Progenitor cell of endocrine pancreas (in vitro differentiated cells): ENCODE results near the gene URB1. TPM values are rescaled to one million over a fixed set of nuclear protein-coding genes. Genes with fewer than 3 reads are reported as not detected.
"Not testable (repeated sequence)": the region's sequence is repeated elsewhere in the genome, so short reads cannot be mapped to it uniquely, and the experiment has no call there.

Source experiments
- DNase-seq: peaks from one replicate; pipeline ENCODE4 v3.0.0; 2021; ENCODE audit warnings: low spot score; ENCODE audit not compliant: unreplicated experiment
- H3K27ac Mint-ChIP-seq: 2 replicates; pipeline ENCODE4 v1.8.0; 2021; ENCODE audit warnings: mild to moderate bottlenecking, moderate library complexity, mixed read lengths
- H3K27me3 Mint-ChIP-seq: 2 replicates; pipeline ENCODE4 v1.8.0; 2021; ENCODE audit warnings: mixed read lengths
- H3K36me3 Mint-ChIP-seq: 2 replicates; pipeline ENCODE4 v1.8.0; 2022; ENCODE audit warnings: mixed read lengths; ENCODE audit not compliant: insufficient read depth
- H3K4me1 Mint-ChIP-seq: 2 replicates; pipeline ENCODE4 v1.8.0; 2021; ENCODE audit warnings: low read depth, mixed read lengths
- H3K4me3 Mint-ChIP-seq: 2 replicates; pipeline ENCODE4 v1.8.0; 2021; ENCODE audit warnings: low read depth, mild to moderate bottlenecking, moderate library complexity, mixed read lengths
- H3K9me3 Mint-ChIP-seq: 2 replicates; pipeline ENCODE4 v1.8.0; 2021; ENCODE audit warnings: low read depth, mixed read lengths
- CTCF ChIP-seq: fragments of 200-600 bp; sonication (generic); IDR thresholded peaks from one replicate; pipeline ENCODE4 v1.5.0; 2021; ENCODE audit warnings: antibody characterized with exemption, mild to moderate bottlenecking; ENCODE audit not compliant: unreplicated experiment
- total RNA-seq: library from RNA; stranded (reverse); gene quantifications from 2 replicates; pipeline ENCODE4 v1.2.1, GENCODE V29; 2021

Gene URB1
- total RNA-seq, 1 donor from 2014 or later: 17.1 TPM

- Mint-ChIP-seq H3K9me3 (no peaks in the 10 kb centered on the region), H3K4me3 (peak overlapping the region; percentile 84), H3K36me3 (peaks cover 4% of the 10 kb centered on the region), H3K27me3 (peaks cover 17% of the 10 kb centered on the region), H3K27ac (no peak overlapping the region), H3K4me1 (peaks cover 6% of the 10 kb centered on the region)
- DNase-seq: no peak
- no peak for TF ChIP-seq CTCF
Measured at GRCh38 chr21:32392299-32392879, 423 bp downstream of the URB1 start.

GRCh38 chr21:32391755-32392154, 1.1 kb downstream of the URB1 start:
- no peaks in the 10 kb centered on the region for H3K9me3 Mint-ChIP-seq
- peaks cover 4% of the 10 kb centered on the region for H3K36me3 Mint-ChIP-seq
- peak overlapping the region; percentile 84 for H3K4me3 Mint-ChIP-seq
- peaks cover 17% of the 10 kb centered on the region for H3K27me3 Mint-ChIP-seq
- no peak for TF ChIP-seq CTCF
- DNase-seq: no peak
- H3K27ac Mint-ChIP-seq: no peak overlapping the region
- H3K4me1 Mint-ChIP-seq: peaks cover 6% of the 10 kb centered on the region

- not testable (repeated sequence) for H3K4me1 Mint-ChIP-seq, H3K9me3 Mint-ChIP-seq, H3K27ac Mint-ChIP-seq, H3K36me3 Mint-ChIP-seq, DNase-seq
- peaks cover 14% of the 10 kb centered on the region for H3K27me3 Mint-ChIP-seq
- H3K4me3 Mint-ChIP-seq: peak overlapping the region; percentile 84
Measured at GRCh38 chr21:32390537-32391224, 2.1 kb downstream of the URB1 start.

- peaks cover 10% of the 10 kb centered on the region for H3K36me3 Mint-ChIP-seq
- peaks cover 6% of the 10 kb centered on the region for H3K4me1 Mint-ChIP-seq
Measured at GRCh38 chr21:32389337-32390015, 3.3 kb downstream of the URB1 start.

GRCh38 chr21:32388306-32388705, 4.5 kb downstream of the URB1 start:
- no peak for TF ChIP-seq CTCF
- Mint-ChIP-seq H3K36me3 (peaks cover 11% of the 10 kb centered on the region), H3K4me1 (peaks cover 6% of the 10 kb centered on the region), H3K4me3 (no peak overlapping the region), H3K27ac (no peak overlapping the region), H3K9me3 (no peaks in the 10 kb centered on the region), H3K27me3 (no peaks in the 10 kb centered on the region)
- no peak for DNase-seq

More at GRCh38 chr21:32389337-32390015, 3.3 kb downstream of the URB1 start:
- no peak for DNase-seq
- Mint-ChIP-seq H3K27me3 (peaks cover 6% of the 10 kb centered on the region), H3K9me3 (no peaks in the 10 kb centered on the region), H3K27ac (no peak overlapping the region), H3K4me3 (no peak overlapping the region)
- no peak for TF ChIP-seq CTCF
